Measurements from ENCODE around the gene CFL2. TPM values are rescaled to one million over a fixed set of nuclear protein-coding genes. Genes with fewer than 3 reads are reported as not detected.
A peak's percentile ranks its signal among the peaks of the same experiment; 100 is the strongest.

The CFL2 gene
- total and polyA plus RNA-seq, 2 of the 13 experiments (the other 11 are each of a cell fraction or from before 2014, with no cell fraction given) = 114 to 158 TPM

GRCh38 chr14:34713681-34714319 is 593 bp downstream of the CFL2 start (continued):
- TF ChIP-seq ERF (CRISPR knock-in tag; IDR thresholded peaks at IDR 0.05) = 0 out of 2 replicates have a peak, but pooled peaks have one; percentile 14
- TF ChIP-seq SSRP1 (CRISPR knock-in tag; IDR thresholded peaks at IDR 0.05) = peak; percentile 43
- peak; percentile 18; the same call in 1 of the 2 replicates for TF ChIP-seq ZNF724P (CRISPR knock-in tag; IDR thresholded peaks at IDR 0.05; ENCODE audit: borderline replicate concordance)
- 0 out of 2 replicates have a peak, but pooled peaks have one; percentile 4 for TF ChIP-seq NR2C2 (CRISPR knock-in tag; IDR thresholded peaks at IDR 0.05; ENCODE audit: borderline replicate concordance)
- TF ChIP-seq ZNF30 (CRISPR knock-in tag; IDR thresholded peaks at IDR 0.05) = no peak
- no peak for TF ChIP-seq NFE2 (CRISPR knock-in tag; IDR thresholded peaks at IDR 0.05)
- TF ChIP-seq ZSCAN30 (CRISPR knock-in tag; IDR thresholded peaks at IDR 0.05) = 0 out of 2 replicates have a peak, but pooled peaks have one; percentile 88
- peak; percentile 21; the same call in 1 of the 2 replicates for TF ChIP-seq HDAC2 (CRISPR knock-in tag; IDR thresholded peaks at IDR 0.05)
- TF ChIP-seq ELF3 (CRISPR knock-in tag; IDR thresholded peaks at IDR 0.05) = 0 out of 2 replicates have a peak, but pooled peaks have one; percentile 46
- TF ChIP-seq GATAD1 (CRISPR knock-in tag; IDR thresholded peaks at IDR 0.05) = no peak
- TF ChIP-seq, protein P1, sequence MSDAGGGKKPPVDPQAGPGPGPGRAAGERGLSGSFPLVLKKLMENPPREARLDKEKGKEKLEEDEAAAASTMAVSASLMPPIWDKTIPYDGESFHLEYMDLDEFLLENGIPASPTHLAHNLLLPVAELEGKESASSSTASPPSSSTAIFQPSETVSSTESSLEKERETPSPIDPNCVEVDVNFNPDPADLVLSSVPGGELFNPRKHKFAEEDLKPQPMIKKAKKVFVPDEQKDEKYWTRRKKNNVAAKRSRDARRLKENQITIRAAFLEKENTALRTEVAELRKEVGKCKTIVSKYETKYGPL (CRISPR knock-in tag; IDR thresholded peaks at IDR 0.05) = no peak
- peak; percentile 81; the same call in 1 of the 2 replicates for TF ChIP-seq ARID2 (CRISPR knock-in tag; IDR thresholded peaks at IDR 0.05; ENCODE audit: borderline replicate concordance)
- TF ChIP-seq, protein P2, sequence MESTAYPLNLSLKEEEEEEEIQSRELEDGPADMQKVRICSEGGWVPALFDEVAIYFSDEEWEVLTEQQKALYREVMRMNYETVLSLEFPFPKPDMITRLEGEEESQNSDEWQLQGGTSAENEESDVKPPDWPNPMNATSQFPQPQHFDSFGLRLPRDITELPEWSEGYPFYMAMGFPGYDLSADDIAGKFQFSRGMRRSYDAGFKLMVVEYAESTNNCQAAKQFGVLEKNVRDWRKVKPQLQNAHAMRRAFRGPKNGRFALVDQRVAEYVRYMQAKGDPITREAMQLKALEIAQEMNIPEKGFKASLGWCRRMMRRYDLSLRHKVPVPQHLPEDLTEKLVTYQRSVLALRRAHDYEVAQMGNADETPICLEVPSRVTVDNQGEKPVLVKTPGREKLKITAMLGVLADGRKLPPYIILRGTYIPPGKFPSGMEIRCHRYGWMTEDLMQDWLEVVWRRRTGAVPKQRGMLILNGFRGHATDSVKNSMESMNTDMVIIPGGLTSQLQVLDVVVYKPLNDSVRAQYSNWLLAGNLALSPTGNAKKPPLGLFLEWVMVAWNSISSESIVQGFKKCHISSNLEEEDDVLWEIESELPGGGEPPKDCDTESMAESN (CRISPR knock-in tag; conservative IDR thresholded peaks at IDR 0.05) = peak; percentile 55; the same call in 1 of the 2 replicates
- no peak for TF ChIP-seq NR2F6 (IDR thresholded peaks at IDR 0.05)
- 0 out of 2 replicates have a peak, but pooled peaks have one; percentile 11 for TF ChIP-seq NR2F6 (CRISPR knock-in tag; IDR thresholded peaks at IDR 0.05)

Data from HepG2 (cell line).